GM19468 (cell line): Measurements from ENCODE around the gene FSTL4.
A peak's percentile ranks its signal among the peaks of the same experiment; 100 is the strongest.

ENCODE experiments used
- ATAC-seq: cut with Tn5 transposase; IDR thresholded peaks from one replicate; pipeline ENCODE4 v1.9.1; 2021; ENCODE audit warnings: mild to moderate bottlenecking, moderate library complexity, moderate number of reproducible peaks; ENCODE audit not compliant: unreplicated experiment; ENCODE audit errors: extremely low read depth

The FSTL4 gene

GRCh38 chr5:133260715-133261114, 351.6 kb downstream of the FSTL4 start:
- ATAC-seq, result no peak

- no peak for ATAC-seq
Observed at GRCh38 chr5:133259199-133259997, 352.9 kb downstream of the FSTL4 start.

- ATAC-seq, result no peak
Observed at GRCh38 chr5:133257977-133258376, 354.4 kb downstream of the FSTL4 start.

GRCh38 chr5:133256276-133256675, 356.1 kb downstream of the FSTL4 start:
- ATAC-seq, result no peak

GRCh38 chr5:133254803-133255202, 357.5 kb downstream of the FSTL4 start:
- ATAC-seq, result no peak

- no peak for ATAC-seq
Observed at GRCh38 chr5:133253671-133254070, 358.7 kb downstream of the FSTL4 start.

- no peak for ATAC-seq
Observed at GRCh38 chr5:133253070-133253469, 359.3 kb downstream of the FSTL4 start.

GRCh38 chr5:133252133-133252480, 360.2 kb downstream of the FSTL4 start:
- no peak for ATAC-seq

GRCh38 chr5:133251296-133252132, 360.8 kb downstream of the FSTL4 start:
- no peak for ATAC-seq

GRCh38 chr5:133250527-133250926, 361.8 kb downstream of the FSTL4 start:
- ATAC-seq, result no peak

- no peak for ATAC-seq
Observed at GRCh38 chr5:133249593-133249992, 362.7 kb downstream of the FSTL4 start.

GRCh38 chr5:133247881-133248624, 364.3 kb downstream of the FSTL4 start:
- ATAC-seq, result no peak

- no peak for ATAC-seq
Observed at GRCh38 chr5:133247151-133247709, 365.1 kb downstream of the FSTL4 start.

- no peak for ATAC-seq
Observed at GRCh38 chr5:133246376-133247150, 365.8 kb downstream of the FSTL4 start.

GRCh38 chr5:133246053-133246370, 366.3 kb downstream of the FSTL4 start:
- ATAC-seq, result no peak

GRCh38 chr5:133245191-133246052, 366.9 kb downstream of the FSTL4 start:
- no peak for ATAC-seq

- ATAC-seq, result peak; percentile 56
Observed at GRCh38 chr5:133244242-133244641, 368.1 kb downstream of the FSTL4 start.

GRCh38 chr5:133243196-133243595, 369.1 kb downstream of the FSTL4 start:
- ATAC-seq, result no peak
